GM12891 (cell line): ENCODE results near the gene ABCA13.

Source experiments
- POLR2A ChIP-seq: IDR thresholded peaks from 2 replicates; pipeline ENCODE4 v1.6.1; 2011; ENCODE audit warnings: low read depth, low read length, control low read depth
- POLR2AphosphoS5 ChIP-seq: IDR thresholded peaks from 2 replicates; pipeline ENCODE4 v1.6.1; 2011; ENCODE audit warnings: low read depth, low read length, control low read depth
- SPI1 ChIP-seq: IDR thresholded peaks from 2 replicates; pipeline ENCODE4 v1.6.1; 2011; ENCODE audit warnings: low read depth, low read length, control low read depth
- TAF1 ChIP-seq: IDR thresholded peaks from 2 replicates; pipeline ENCODE4 v1.6.1; 2011; ENCODE audit warnings: low read depth, low read length, control low read depth

DNA sequence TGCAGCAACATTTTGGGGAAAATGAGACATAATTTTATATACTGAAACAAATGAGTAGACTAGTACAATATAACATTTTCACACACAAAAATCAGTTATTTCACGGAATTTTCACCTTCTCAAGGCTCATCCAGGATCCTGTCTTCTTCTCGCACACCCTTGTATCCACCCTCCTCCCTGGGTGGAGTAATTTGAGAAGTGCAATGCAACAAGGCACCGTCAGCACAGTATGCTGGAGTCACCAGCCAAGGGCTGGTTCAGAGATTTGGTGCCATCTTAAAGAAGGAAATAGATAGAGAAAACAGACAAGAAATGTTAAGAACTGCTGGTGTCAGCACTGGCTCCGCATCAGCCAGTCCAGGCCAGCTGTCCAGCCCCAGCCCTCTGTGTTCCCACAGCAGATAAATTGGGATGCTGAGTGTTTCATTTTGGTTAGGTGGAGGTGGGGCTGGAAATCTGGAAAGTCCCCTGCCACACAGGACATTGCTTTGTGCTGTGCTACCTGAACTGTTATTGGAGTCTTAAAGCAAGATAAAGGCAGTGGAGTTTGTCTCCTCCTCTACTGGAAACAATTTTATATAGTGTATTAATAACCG, 176.1 kb downstream of the ABCA13 start:
- TF ChIP-seq POLR2AphosphoS5, result no peak
- TF ChIP-seq POLR2A, result no peak
- no peak for TF ChIP-seq SPI1
- TF ChIP-seq TAF1, result no peak
